HCT116 (cell line): ENCODE data around the gene POLR1D. TPM values are rescaled to one million over a fixed set of nuclear protein-coding genes. Genes with fewer than 3 reads are reported as not detected.

Experiments used
- ATAC-seq: fragments of 200-7000 bp; cut with Tn5 transposase; 2 replicates; pipeline ENCODE4 v1.9.1; 2020; ENCODE audit warnings: mild to moderate bottlenecking, moderate library complexity
- BruUV-seq: library from RNA; stranded (reverse); fragments of 400-500 nt; replicated peaks from 2 replicates; lab custom pipeline; 2021; lab: Mats Ljungman, UMichigan
- CTCF ChIA-PET: fragments of 300-600 bp; sonication (Branson Sonifier 250); formaldehyde crosslinking; loops from one replicate; lab custom pipeline; 2021; ENCODE audit warnings: antibody characterized with exemption; lab: Charles Lee
- POLR2A ChIA-PET: fragments of 300-600, 350-600 bp; sonication (Branson Sonifier 250); formaldehyde crosslinking; loops from one replicate; lab custom pipeline; 2021; ENCODE audit warnings: antibody characterized with exemption; lab: Charles Lee
- RAD21 ChIA-PET, 2 experiments: fragments of 300-600 bp; sonication (Branson Sonifier 250); formaldehyde crosslinking; loops; one replicate each; lab custom pipeline; 2023; ENCODE audit warnings: low total read pairs in 2 of 2; ENCODE audit not compliant: uncharacterized antibody in 2 of 2, unreplicated experiment in 2 of 2, low non-redundant PET in 1 of 2; lab: Charles Lee
- DNase-seq: peaks from one replicate; pipeline ENCODE4 v3.0.0-alpha.2; 2010; ENCODE audit warnings: low read depth, low spot score
- H2AFZ ChIP-seq: fragments of 200-600 bp; shearing (Covaris generic), sonication (generic); 2 replicates; pipeline ENCODE4 v1.6.1; 2017; ENCODE audit warnings: low read depth, mixed run types, mixed read lengths, antibody characterized with exemption, low read length; ENCODE audit not compliant: poor library complexity, severe bottlenecking
- H3K27ac ChIP-seq: 2 replicates; pipeline ENCODE4 v1.5.1; 2012; ENCODE audit warnings: low read depth, low read length
- H3K27me3 ChIP-seq: fragments of 200-600 bp; sonication (generic); 2 replicates; pipeline ENCODE4 v1.6.1; 2016; ENCODE audit warnings: mixed run types, low read length, mixed read lengths; ENCODE audit not compliant: insufficient read depth
- H3K36me3 ChIP-seq, 2 experiments: fragments of 200-500 bp in 1 of 2; fragments of 200-600 bp in 1 of 2; sonication (Bioruptor generic) in 1 of 2; sonication (generic) in 1 of 2; 2 replicates each; pipeline versions ENCODE4 v1.5.1 to v1.6.1; 2014 to 2016; ENCODE audit warnings: low read length in 2 of 2, inconsistent platforms in 1 of 2, mixed read lengths in 1 of 2, mixed run types in 1 of 2; ENCODE audit not compliant: insufficient read depth in 2 of 2, control insufficient read depth in 1 of 2
- H3K4me1 ChIP-seq, 2 experiments: fragments of 200-600 bp in 1 of 2; sonication (generic) in 1 of 2; 2 replicates each; pipeline versions ENCODE4 v1.5.1 to v1.6.1; 2012 to 2017; ENCODE audit warnings: low read length in 2 of 2, inconsistent platforms in 1 of 2, mild to moderate bottlenecking in 1 of 2, mixed read lengths in 1 of 2, mixed run types in 1 of 2, moderate library complexity in 1 of 2; ENCODE audit not compliant: insufficient read depth in 2 of 2, control insufficient read depth in 1 of 2
- H3K4me2 ChIP-seq: fragments of 200-600 bp; sonication (generic); 2 replicates; pipeline ENCODE4 v1.6.1; 2017; ENCODE audit warnings: mixed run types, low read length, mixed read lengths
- H3K4me3 ChIP-seq, 2 experiments: fragments of 200-600 bp in 1 of 2; sonication (generic) in 1 of 2; replicated peaks in 1 of 2; 2 replicates each; pipeline ENCODE4 v1.5.1; 2011 to 2016; ENCODE audit warnings: low read length in 2 of 2, control low read depth in 1 of 2, low read depth in 1 of 2, mild to moderate bottlenecking in 1 of 2, mixed read lengths in 1 of 2, mixed run types in 1 of 2
- H3K79me2 ChIP-seq: fragments of 200-600 bp; sonication (generic); 2 replicates; pipeline ENCODE4 v1.6.1; 2017; ENCODE audit warnings: mild to moderate bottlenecking, mixed run types, low read length, moderate library complexity, mixed read lengths; ENCODE audit not compliant: insufficient read depth
- H3K9ac ChIP-seq: fragments of 200-600 bp; sonication (generic); 2 replicates; pipeline ENCODE4 v1.6.1; 2016; ENCODE audit warnings: low read length, mixed read lengths
- H3K9me2 ChIP-seq: fragments of 200-600 bp; sonication (generic), shearing (Covaris generic); 2 replicates; pipeline ENCODE4 v1.6.1; 2017; ENCODE audit warnings: mixed run types, mild to moderate bottlenecking, moderate library complexity; ENCODE audit not compliant: insufficient read depth
- H3K9me3 ChIP-seq, 2 experiments: fragments of 200-500 bp in 1 of 2; fragments of 200-600 bp in 1 of 2; sonication (Bioruptor generic) in 1 of 2; sonication (generic) in 1 of 2; 2 replicates each; pipeline ENCODE4 v1.6.1; 2014 to 2017; ENCODE audit warnings: low read length in 2 of 2, mixed read lengths in 2 of 2, inconsistent platforms in 1 of 2, low read depth in 1 of 2, mild to moderate bottlenecking in 1 of 2, mixed run types in 1 of 2, moderate library complexity in 1 of 2; ENCODE audit not compliant: control insufficient read depth in 1 of 2, insufficient read depth in 1 of 2
- H4K20me1 ChIP-seq: fragments of 200-600 bp; sonication (generic), shearing (Covaris generic); 2 replicates; pipeline ENCODE4 v1.6.1; 2017; ENCODE audit warnings: mixed run types, mild to moderate bottlenecking, moderate library complexity; ENCODE audit not compliant: insufficient read depth
- CBX3 ChIP-seq: IDR thresholded peaks from 2 replicates; pipeline ENCODE4 v1.6.1; 2012; ENCODE audit warnings: low read depth
- CEBPB ChIP-seq: IDR thresholded peaks from 2 replicates; pipeline ENCODE4 v1.6.1; 2012; ENCODE audit warnings: low read depth
- ELF1 ChIP-seq: IDR thresholded peaks from 2 replicates; pipeline ENCODE4 v1.6.1; 2012; ENCODE audit warnings: low read depth, borderline replicate concordance
- EZH2 ChIP-seq: fragments of 200-600 bp; sonication (generic); IDR thresholded peaks from 2 replicates; pipeline ENCODE4 v1.6.1; 2017; ENCODE audit warnings: antibody characterized with exemption, mixed run types
- EZH2phosphoT487 ChIP-seq: fragments of 200-600 bp; IDR thresholded peaks from 2 replicates; pipeline ENCODE4 v1.6.1; 2018; ENCODE audit warnings: antibody characterized with exemption, borderline replicate concordance
- FOSL1 ChIP-seq: IDR thresholded peaks from 2 replicates; pipeline ENCODE4 v1.6.1; 2012; ENCODE audit warnings: low read depth
- MAX ChIP-seq: IDR thresholded peaks from 2 replicates; pipeline ENCODE4 v1.6.1; 2012
- POLR2AphosphoS5 ChIP-seq: IDR thresholded peaks from 2 replicates; pipeline ENCODE4 v1.6.1; 2011; ENCODE audit warnings: mild to moderate bottlenecking, low read depth, low read length, moderate library complexity
- SIN3A ChIP-seq: IDR thresholded peaks from 2 replicates; pipeline ENCODE4 v1.6.1; 2012; ENCODE audit warnings: low read depth
- SP1 ChIP-seq: IDR thresholded peaks from 2 replicates; pipeline ENCODE4 v1.6.1; 2012; ENCODE audit warnings: low read depth
- SRF ChIP-seq: IDR thresholded peaks from 2 replicates; pipeline ENCODE4 v1.6.1; 2012; ENCODE audit warnings: low read depth
- TCF7L2 ChIP-seq: IDR thresholded peaks from 2 replicates; pipeline ENCODE4 v1.7.0; 2011; ENCODE audit warnings: borderline replicate concordance, inconsistent platforms; ENCODE audit not compliant: insufficient read depth, insufficient read length; ENCODE audit errors: extremely low read depth
- YY1 ChIP-seq: IDR thresholded peaks from 2 replicates; pipeline ENCODE4 v1.6.1; 2011; ENCODE audit warnings: low read length, low read depth, moderate library complexity, mild to moderate bottlenecking; ENCODE audit not compliant: insufficient replicate concordance; ENCODE audit errors: extremely low read depth
- ZBTB33 ChIP-seq: IDR thresholded peaks from 2 replicates; pipeline ENCODE4 v1.6.1; 2011; ENCODE audit warnings: mild to moderate bottlenecking, low read length, moderate library complexity; ENCODE audit not compliant: insufficient replicate concordance; ENCODE audit errors: extremely low read depth
- ZNF274 ChIP-seq: fragments of 200-500 bp; sonication (Bioruptor generic); IDR thresholded peaks from 2 replicates; pipeline ENCODE4 v1.6.1; 2014; ENCODE audit warnings: mild to moderate bottlenecking, low read depth, low read length, inconsistent platforms
- intact Hi-C: fragments of 100-400 bp; cut with micrococcal nuclease; formaldehyde crosslinking; loops from 2 replicates; pipeline ENCODE4 v1.10.0; 2022
- total RNA-seq: library from RNA; stranded (reverse); gene quantifications from one replicate; pipeline ENCODE4 v1.2.1, GENCODE V29; 2021; ENCODE audit not compliant: unreplicated experiment

Gene POLR1D
- total RNA-seq, 1 experiment from 2014 or later, result 184 TPM

- Histone ChIP-seq H4K20me1 (no peaks in the 10 kb centered on the region; the same call in 1 of the 2 replicates), H3K36me3 (no peaks in the 10 kb centered on the region), H3K4me2 (no peak overlapping the region), H3K79me2 (peaks cover 70% of the 10 kb centered on the region), H3K9me3 (no peaks in the 10 kb centered on the region), H3K4me1 (no peaks in the 10 kb centered on the region), H3K27me3 (no peaks in the 10 kb centered on the region), H3K9ac (no peak overlapping the region), H3K9me2 (no peaks in the 10 kb centered on the region), H2AFZ (no peak overlapping the region), H3K4me3 (no peak overlapping the region)
- ChIA-PET POLR2A (no interaction called here), RAD21 (no interaction called here), CTCF (no interaction called here)
- ATAC-seq (no peak), DNase-seq (no peak)
- BruUV-seq, result no TSS peak
- intact Hi-C loops, result no loop called here
- TF ChIP-seq EZH2phosphoT487, result no peak
- TF ChIP-seq MAX, result no peak
- no peak for TF ChIP-seq SP1
- no peak for TF ChIP-seq POLR2AphosphoS5
- TF ChIP-seq SRF, result no peak
- TF ChIP-seq, all 23 proteins: peak for 0
- no peak overlapping the region for H3K27ac ChIP-seq
Observed at GRCh38 chr13:27634231-27634630, 12.5 kb downstream of the POLR1D start.

- Histone ChIP-seq H3K27me3 (no peaks in the 10 kb centered on the region), H3K9me3 (no peaks in the 10 kb centered on the region), H3K9me2 (no peaks in the 10 kb centered on the region), H3K27ac (no peak overlapping the region), H3K4me1 (no peaks in the 10 kb centered on the region), H2AFZ (no peak overlapping the region), H3K4me2 (no peak overlapping the region), H4K20me1 (no peaks in the 10 kb centered on the region; the same call in 1 of the 2 replicates), H3K9ac (no peak overlapping the region), H3K4me3 (no peak overlapping the region), H3K79me2 (peaks cover 70% of the 10 kb centered on the region), H3K36me3 (no peaks in the 10 kb centered on the region)
- no peak for ATAC-seq
- intact Hi-C loops, result no loop called here
- CTCF ChIA-PET, result no interaction called here
- BruUV-seq, result no TSS peak
- RAD21 ChIA-PET, result no interaction called here
- POLR2A ChIA-PET, result no interaction called here
- no peak for DNase-seq
- TF ChIP-seq YY1 (no peak), CBX3 (no peak), SP1 (no peak), ZNF274 (no peak), ELF1 (no peak), POLR2AphosphoS5 (no peak), SRF (no peak), EZH2phosphoT487 (no peak), CEBPB (no peak), SIN3A (no peak), EZH2 (no peak), ZBTB33 (no peak), FOSL1 (no peak), TCF7L2 (no peak)
Observed at GRCh38 chr13:27634791-27635190, 13.1 kb downstream of the POLR1D start.
